AG09319 (cell line): ENCODE measurements around the gene PCDH19.

Experiments
- DNase-seq: peaks from one replicate; pipeline ENCODE4 v3.0.0-alpha.2; 2010; ENCODE audit warnings: low read depth; ENCODE audit errors: extremely low read depth
- CTCF ChIP-seq: IDR thresholded peaks from 2 replicates; pipeline ENCODE4 v1.5.1; 2011; ENCODE audit warnings: low read depth, mild to moderate bottlenecking, inconsistent platforms, low read length, moderate library complexity

The PCDH19 gene

GRCh38 chrX:100297728-100298127, 112.3 kb downstream of the PCDH19 start:
- DNase-seq = no peak
- no peak for TF ChIP-seq CTCF

GRCh38 chrX:100296183-100296753, 113.8 kb downstream of the PCDH19 start:
- DNase-seq = no peak
- TF ChIP-seq CTCF = no peak

GRCh38 chrX:100294965-100295364, 115.1 kb downstream of the PCDH19 start:
- TF ChIP-seq CTCF = no peak
- no peak for DNase-seq

GRCh38 chrX:100289066-100289558, 121.0 kb downstream of the PCDH19 start:
- TF ChIP-seq CTCF = no peak
- DNase-seq = no peak

- DNase-seq = no peak
- no peak for TF ChIP-seq CTCF
Measured at GRCh38 chrX:100277231-100277630, 132.8 kb downstream of the PCDH19 start.

- TF ChIP-seq CTCF = no peak
- no peak for DNase-seq
Measured at GRCh38 chrX:100274916-100275315, 135.2 kb downstream of the PCDH19 start.

- no peak for DNase-seq
- no peak for TF ChIP-seq CTCF
Measured at GRCh38 chrX:100265179-100265578, 144.9 kb downstream of the PCDH19 start.
